H1 (cell line): ENCODE results near the gene INO80. TPM values are rescaled to one million over a fixed set of nuclear protein-coding genes. Genes with fewer than 3 reads are reported as not detected.

Experiments
- CTCF ChIA-PET: fragments of 300-600 bp; sonication (Branson Sonifier 250); formaldehyde crosslinking; loops from one replicate; lab custom pipeline; 2021; ENCODE audit not compliant: partially characterized antibody; lab: Charles Lee
- POLR2A ChIA-PET: fragments of 300-600 bp; sonication (Branson Sonifier 250); formaldehyde crosslinking; loops from one replicate; lab custom pipeline; 2021; ENCODE audit warnings: inconsistent platforms; ENCODE audit not compliant: partially characterized antibody; lab: Charles Lee
- DNase-seq, 2 experiments: peaks; one replicate each; pipeline versions ENCODE4 v3.0.0 to v3.0.0-alpha.2; 2010 to 2022; ENCODE audit warnings: low spot score in 2 of 2, low read depth in 1 of 2, mixed read lengths in 1 of 2
- FAIRE-seq: peaks from 2 replicates; lab custom pipeline; 2011; peaks lifted over from hg19 to GRCh38; lab: Jason Lieb, UNC
- H2AFZ ChIP-seq: 2 replicates; pipeline ENCODE4 v1.8.1; 2012; ENCODE audit warnings: low read length, inconsistent platforms
- H2AK5ac ChIP-seq: 2 replicates; pipeline ENCODE4 v1.6.1; 2013; ENCODE audit warnings: low read depth, low read length
- H2BK120ac ChIP-seq: replicated peaks from 2 replicates; pipeline ENCODE3; 2013; ENCODE audit warnings: low read depth, low read length, inconsistent platforms
- H2BK12ac ChIP-seq: 2 replicates; pipeline ENCODE4 v1.6.1; 2013; ENCODE audit warnings: low read depth, low read length
- H2BK15ac ChIP-seq: 2 replicates; pipeline ENCODE4 v1.6.1; 2013; ENCODE audit warnings: low read length
- H2BK20ac ChIP-seq: 2 replicates; pipeline ENCODE4 v1.6.1; 2013; ENCODE audit warnings: low read length
- H2BK5ac ChIP-seq: 2 replicates; pipeline ENCODE4 v1.6.1; 2013; ENCODE audit warnings: low read depth, low read length
- H3K14ac ChIP-seq: 2 replicates; pipeline ENCODE4 v1.6.1; 2013; ENCODE audit warnings: inconsistent platforms; ENCODE audit not compliant: insufficient read length
- H3K18ac ChIP-seq: 2 replicates; pipeline ENCODE4 v1.6.1; 2013; ENCODE audit warnings: low read length; ENCODE audit errors: extremely low read depth
- H3K23ac ChIP-seq: 2 replicates; pipeline ENCODE4 v1.6.1; 2013; ENCODE audit warnings: inconsistent platforms; ENCODE audit not compliant: insufficient read length
- H3K23me2 ChIP-seq: 2 replicates; pipeline ENCODE4 v1.6.1; 2013; ENCODE audit warnings: low read depth, low read length
- H3K27ac ChIP-seq: 2 replicates; pipeline ENCODE4 v1.6.1; 2011; ENCODE audit warnings: low read depth, low read length, inconsistent platforms
- H3K27me3 ChIP-seq, 4 experiments: replicated peaks in 1 of 4; 1 replicate in 1 of 4; 2 replicates in 3 of 4; pipeline versions ENCODE4 v1.6.1 to v1.8.1; 2011 to 2013; ENCODE audit warnings: low read length in 3 of 4, mild to moderate bottlenecking in 3 of 4, inconsistent platforms in 2 of 4, mixed read lengths in 2 of 4, moderate library complexity in 1 of 4; ENCODE audit not compliant: control insufficient read depth in 3 of 4, insufficient read depth in 3 of 4; ENCODE audit errors: extremely low read depth in 1 of 4
- H3K36me3 ChIP-seq, 4 experiments: 2 replicates each; pipeline versions ENCODE4 v1.6.1 to v1.8.1; 2011 to 2013; ENCODE audit warnings: mild to moderate bottlenecking in 4 of 4, low read length in 3 of 4, moderate library complexity in 2 of 4, control low read depth in 1 of 4, inconsistent platforms in 1 of 4; ENCODE audit not compliant: insufficient read depth in 4 of 4, control insufficient read depth in 2 of 4
- H3K4ac ChIP-seq: replicated peaks from 2 replicates; pipeline ENCODE3; 2013; ENCODE audit warnings: low read length, low read depth, mixed read lengths, inconsistent platforms; ENCODE audit not compliant: insufficient read length
- H3K4me1 ChIP-seq, 4 experiments: replicated peaks in 1 of 4; 1 replicate in 1 of 4; 2 replicates in 3 of 4; pipeline versions ENCODE4 v1.6.1 to v1.8.1; 2011 to 2013; ENCODE audit warnings: low read length in 3 of 4, inconsistent platforms in 2 of 4, mixed read lengths in 1 of 4; ENCODE audit not compliant: insufficient read depth in 4 of 4, control insufficient read depth in 3 of 4
- H3K4me2 ChIP-seq, 2 experiments: 2 replicates each; pipeline versions ENCODE4 v1.6.1 to v1.8.1; 2011 to 2013; ENCODE audit warnings: low read depth in 2 of 2, low read length in 2 of 2, control low read depth in 1 of 2, inconsistent platforms in 1 of 2, mild to moderate bottlenecking in 1 of 2; ENCODE audit not compliant: insufficient read depth in 1 of 2
- H3K4me3 ChIP-seq, 4 experiments: fragments of 200-600, 300-600 bp in 1 of 4; sonication (generic), shearing (Covaris generic), sonication (Bioruptor Twin) in 1 of 4; 2 replicates each; pipeline versions ENCODE4 v1.5.1 to v1.8.1; 2011 to 2016; ENCODE audit warnings: low read length in 4 of 4, low read depth in 3 of 4, control low read depth in 2 of 4, inconsistent platforms in 2 of 4, mild to moderate bottlenecking in 2 of 4, mixed read lengths in 1 of 4, moderate library complexity in 1 of 4; ENCODE audit not compliant: insufficient read depth in 2 of 4; ENCODE audit errors: extremely low read depth in 1 of 4
- H3K56ac ChIP-seq: replicated peaks from 2 replicates; pipeline ENCODE3; 2013; ENCODE audit warnings: low read depth, mild to moderate bottlenecking, mixed read lengths, low read length, inconsistent platforms; ENCODE audit not compliant: insufficient read length
- H3K79me1 ChIP-seq: 2 replicates; pipeline ENCODE4 v1.6.1; 2013; ENCODE audit warnings: low read depth, low read length, control low read depth
- H3K79me2 ChIP-seq, 2 experiments: 2 replicates each; pipeline versions ENCODE4 v1.6.1 to v1.8.1; 2012 to 2013; ENCODE audit warnings: low read length in 2 of 2, mild to moderate bottlenecking in 2 of 2, inconsistent platforms in 1 of 2; ENCODE audit not compliant: insufficient read depth in 2 of 2, control insufficient read depth in 1 of 2
- H3K9ac ChIP-seq, 4 experiments: replicated peaks in 1 of 4; 1 replicate in 1 of 4; 2 replicates in 3 of 4; pipeline versions ENCODE4 v1.6.1 to v1.8.1; 2011 to 2013; ENCODE audit warnings: low read depth in 3 of 4, low read length in 3 of 4, control low read depth in 2 of 4, mild to moderate bottlenecking in 2 of 4, moderate library complexity in 2 of 4, inconsistent platforms in 1 of 4; ENCODE audit errors: extremely low read depth in 1 of 4
- H3K9me3 ChIP-seq, 2 experiments: 2 replicates each; pipeline versions ENCODE4 v1.6.1 to v1.8.1; 2012 to 2013; ENCODE audit warnings: mild to moderate bottlenecking in 2 of 2, moderate library complexity in 2 of 2, control low read depth in 1 of 2, inconsistent platforms in 1 of 2, low read depth in 1 of 2, low read length in 1 of 2, mixed read lengths in 1 of 2; ENCODE audit not compliant: insufficient read depth in 2 of 2
- H4K20me1 ChIP-seq, 2 experiments: replicated peaks in 1 of 2; 2 replicates each; pipeline versions ENCODE3 to v1.8.1; 2011 to 2013; ENCODE audit warnings: inconsistent platforms in 2 of 2, low read length in 2 of 2, mild to moderate bottlenecking in 1 of 2; ENCODE audit not compliant: insufficient read depth in 2 of 2, control insufficient read depth in 1 of 2
- H4K5ac ChIP-seq: 2 replicates; pipeline ENCODE4 v1.6.1; 2013; ENCODE audit warnings: low read length, low read depth, mixed read lengths, inconsistent platforms; ENCODE audit not compliant: insufficient read length
- H4K8ac ChIP-seq: 2 replicates; pipeline ENCODE4 v1.8.0; 2013; ENCODE audit warnings: mild to moderate bottlenecking, moderate library complexity, low read length, inconsistent platforms; ENCODE audit not compliant: insufficient read depth; ENCODE audit errors: extremely low read depth
- H4K91ac ChIP-seq: replicated peaks from 2 replicates; pipeline ENCODE3; 2013; ENCODE audit warnings: low read length, mixed read lengths, inconsistent platforms; ENCODE audit not compliant: insufficient read length
- CBX8 ChIP-seq: fragments of 300-800, 300-1000 bp; sonication (generic); IDR thresholded peaks from 2 replicates; pipeline ENCODE4 v1.7.1; 2016; ENCODE audit warnings: low read depth, low read length, borderline replicate concordance
- EGR1 ChIP-seq: IDR thresholded peaks from 2 replicates; pipeline ENCODE4 v1.6.1; 2011; ENCODE audit warnings: low read depth, low read length, borderline replicate concordance
- FOSL1 ChIP-seq: IDR thresholded peaks from 2 replicates; pipeline ENCODE4 v1.6.1; 2011; ENCODE audit warnings: mild to moderate bottlenecking, low read depth, low read length, moderate library complexity; ENCODE audit not compliant: insufficient read depth
- GABPA ChIP-seq: IDR thresholded peaks from 2 replicates; pipeline ENCODE4 v1.6.1; 2011; ENCODE audit warnings: mild to moderate bottlenecking, low read length, moderate library complexity, borderline replicate concordance; ENCODE audit not compliant: insufficient read depth
- GTF2F1 ChIP-seq: IDR thresholded peaks from 2 replicates; pipeline ENCODE4 v1.6.1; 2012; ENCODE audit warnings: low read depth, low read length, improper control_type of control experiment, borderline replicate concordance
- KDM5A ChIP-seq: fragments of 200-600 bp; IDR thresholded peaks from 2 replicates; pipeline ENCODE4 v1.7.1; 2012; ENCODE audit warnings: mild to moderate bottlenecking, low read length, inconsistent platforms, mixed read lengths
- PHF8 ChIP-seq: fragments of 200-600 bp; sonication (generic); conservative IDR thresholded peaks from 2 replicates; pipeline ENCODE4 v1.7.1; 2012; ENCODE audit warnings: low read depth, mild to moderate bottlenecking, inconsistent platforms, low read length, moderate library complexity
- POLR2AphosphoS5 ChIP-seq: IDR thresholded peaks from 2 replicates; pipeline ENCODE4 v1.6.1; 2011; ENCODE audit warnings: low read depth, low read length
- SIRT6 ChIP-seq: IDR thresholded peaks from one replicate; pipeline ENCODE4 v1.7.1; 2012; ENCODE audit warnings: low read length, inconsistent platforms
- TAF1 ChIP-seq: IDR thresholded peaks from 2 replicates; pipeline ENCODE4 v1.6.1; 2011; ENCODE audit warnings: mild to moderate bottlenecking, low read depth, low read length
- TBP ChIP-seq: IDR thresholded peaks from 2 replicates; pipeline ENCODE4 v1.6.1; 2011; ENCODE audit warnings: low read depth, low read length, improper control_type of control experiment
- ZNF274 ChIP-seq: IDR thresholded peaks from 2 replicates; pipeline ENCODE4 v1.7.0; 2012; ENCODE audit warnings: low read length, borderline replicate concordance; ENCODE audit errors: extremely low read depth
- WGBS, 2 experiments: shearing (Covaris generic) in 1 of 2; methylation state at CpG; one replicate each; pipeline versions ENCODE4 v1.1.6 to v1.1.7; 2013 to 2015; ENCODE audit warnings: low lambda C conversion rate in 2 of 2, mixed read lengths in 2 of 2, inconsistent platforms in 1 of 2, low coverage in 1 of 2, missing lambda C conversion rate in 1 of 2; ENCODE audit not compliant: insufficient replicate concordance in 2 of 2, insufficient coverage in 1 of 2, insufficient read length in 1 of 2; ENCODE audit errors: extremely low coverage in 1 of 2, missing lambda C conversion rate in 1 of 2; 5-methylcytosine and 5-hydroxymethylcytosine counted together
- polyA plus RNA-seq, 7 experiments: library from polyadenylated mRNA; depleted of rRNA in 3 of 7; stranded (reverse) in 5 of 7; unstranded in 2 of 7; fragments of >200 nt in 5 of 7; fragments of 200-250 nt in 2 of 7; gene quantifications; 1 replicate in 5 of 7; 2 replicates in 1 of 7; 4 replicates in 1 of 7; pipeline versions ENCODE4 v1.2.1 to v1.2.3, GENCODE V29; 2011 to 2013; ENCODE audit warnings: missing spikeins in 2 of 7, mixed read lengths in 2 of 7
- total RNA-seq: library from RNA; stranded (reverse); fragmentation: NEBNext Ultra II Directional; extraction: Animal tissue kit (Norgen Biotek cat#: 25700); gene quantifications from 2 replicates; pipeline ENCODE4 v1.2.1, GENCODE V29; 2021
- TF ChIP-seq, protein P1 (sequence below): IDR thresholded peaks from 2 replicates; pipeline ENCODE4 v1.6.1; 2012; ENCODE audit warnings: low read length, inconsistent platforms

The INO80 gene
- total and polyA plus RNA-seq, 2 of the 8 experiments (the other 6 are each of a cell fraction or from before 2014, with no cell fraction given) = 4.3 to 24.5 TPM

DNA sequence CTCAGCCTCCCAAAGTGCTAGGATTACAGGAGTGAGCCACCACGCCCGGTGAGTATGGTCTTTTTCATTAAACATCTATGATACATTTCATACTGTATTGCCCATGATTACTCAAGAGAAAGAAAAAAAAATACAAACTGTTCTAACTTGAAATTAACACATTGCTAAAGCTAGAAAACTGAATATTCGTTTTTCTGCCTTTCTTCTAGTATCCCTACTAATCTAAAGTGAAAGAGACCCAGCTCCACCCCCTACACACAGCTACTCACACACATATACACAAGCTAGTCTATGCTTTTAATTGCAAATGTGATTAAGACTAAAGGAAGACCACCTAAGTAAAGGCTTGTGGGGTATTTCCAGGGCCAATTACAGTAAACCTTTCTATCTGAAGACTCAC, 43.1 kb downstream of the INO80 start:
- Histone ChIP-seq H2BK15ac (no peak overlapping the region), H2BK20ac (no peak overlapping the region), H3K56ac (no peak overlapping the region), H3K18ac (no peak overlapping the region), H2AK5ac (no peak overlapping the region), H3K79me2 (no peaks in the 10 kb centered on the region; a peak in 1 of 4 replicates), H3K4me1 (no peaks in the 10 kb centered on the region), H2BK5ac (no peak overlapping the region), H3K23ac (no peak overlapping the region), H3K4ac (no peak overlapping the region), H3K9me3 (no peaks in the 10 kb centered on the region), H2BK12ac (no peak overlapping the region), H3K4me2 (no peak overlapping the region), H4K91ac (no peak overlapping the region), H3K4me3 (no peak overlapping the region), H3K9ac (no peak overlapping the region), H4K5ac (no peak overlapping the region), H2AFZ (no peak overlapping the region), H4K8ac (no peak overlapping the region), H3K23me2 (no peaks in the 10 kb centered on the region), H3K79me1 (no peaks in the 10 kb centered on the region), H3K27me3 (no peaks in the 10 kb centered on the region), H2BK120ac (no peak overlapping the region), H3K14ac (no peak overlapping the region), H3K36me3 (peaks cover 11 to 58% (median 42%) of the 10 kb centered on the region in 4 experiments), H4K20me1 (peaks cover 2% of the 10 kb centered on the region in 2 experiments), H3K27ac (no peak overlapping the region)
- WGBS, 2 experiments = 96% methylated on average over 3 of the region's 3 CpGs; no CpG with 5 or more reads in 1 of the 2 experiments
- ChIA-PET POLR2A (interaction anchor here (1.3 kb wide), 1 partner anchor 28 kb away, joined by 3 read pairs; no protein-coding TSS in a partner anchor), CTCF (interaction anchor here (1.0 to 2.2 kb wide), 3 partner anchors 9 to 167 kb away, joined by 3 to 7 read pairs (median 3); no protein-coding TSS in a partner anchor)
- DNase-seq = no peak
- no peak for FAIRE-seq
- TF ChIP-seq POLR2AphosphoS5 = no peak
- no peak for TF ChIP-seq CBX8
- TF ChIP-seq GTF2F1 = no peak
- no peak for TF ChIP-seq KDM5A
- no peak for TF ChIP-seq GABPA
- TF ChIP-seq TBP = no peak
- no peak for TF ChIP-seq SIRT6
- TF ChIP-seq, protein P1, sequence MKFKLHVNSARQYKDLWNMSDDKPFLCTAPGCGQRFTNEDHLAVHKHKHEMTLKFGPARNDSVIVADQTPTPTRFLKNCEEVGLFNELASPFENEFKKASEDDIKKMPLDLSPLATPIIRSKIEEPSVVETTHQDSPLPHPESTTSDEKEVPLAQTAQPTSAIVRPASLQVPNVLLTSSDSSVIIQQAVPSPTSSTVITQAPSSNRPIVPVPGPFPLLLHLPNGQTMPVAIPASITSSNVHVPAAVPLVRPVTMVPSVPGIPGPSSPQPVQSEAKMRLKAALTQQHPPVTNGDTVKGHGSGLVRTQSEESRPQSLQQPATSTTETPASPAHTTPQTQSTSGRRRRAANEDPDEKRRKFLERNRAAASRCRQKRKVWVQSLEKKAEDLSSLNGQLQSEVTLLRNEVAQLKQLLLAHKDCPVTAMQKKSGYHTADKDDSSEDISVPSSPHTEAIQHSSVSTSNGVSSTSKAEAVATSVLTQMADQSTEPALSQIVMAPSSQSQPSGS = no peak
- no peak for TF ChIP-seq PHF8
- TF ChIP-seq TAF1 = no peak
- TF ChIP-seq ZNF274 = no peak
- TF ChIP-seq EGR1 = no peak
- no peak for TF ChIP-seq FOSL1
